Measurements from ENCODE around the gene THOC5.
"Not testable (repeated sequence)": the region's sequence is repeated elsewhere in the genome, so short reads cannot be mapped to it uniquely, and the experiment has no call there.

Gene THOC5

GRCh38 chr22:29510542-29510941 is 43.0 kb downstream of the THOC5 start:
- no peak for DNase-seq (ENCODE audit: low spot score)

DNA sequence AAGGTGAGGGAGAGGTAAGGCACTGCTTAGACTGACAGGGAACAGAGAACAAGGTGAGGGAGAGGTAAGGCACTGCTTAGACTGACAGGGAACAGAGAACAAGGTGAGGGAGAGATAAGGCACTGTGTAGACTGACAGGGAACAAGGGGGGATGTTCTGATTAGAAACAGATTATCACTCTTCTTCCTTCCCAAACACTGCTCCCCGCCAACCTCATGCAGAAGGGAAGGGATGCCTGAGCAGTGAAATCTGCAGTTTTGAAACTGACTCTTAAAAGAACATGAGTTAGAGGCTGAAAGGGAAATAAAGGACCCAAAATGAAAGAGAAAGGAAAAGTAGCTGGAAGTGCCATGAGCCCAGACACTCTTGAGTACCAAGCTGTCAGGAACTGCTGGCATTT is 43.7 kb downstream of the THOC5 start:
- no peak for DNase-seq (ENCODE audit: low spot score)

DNA sequence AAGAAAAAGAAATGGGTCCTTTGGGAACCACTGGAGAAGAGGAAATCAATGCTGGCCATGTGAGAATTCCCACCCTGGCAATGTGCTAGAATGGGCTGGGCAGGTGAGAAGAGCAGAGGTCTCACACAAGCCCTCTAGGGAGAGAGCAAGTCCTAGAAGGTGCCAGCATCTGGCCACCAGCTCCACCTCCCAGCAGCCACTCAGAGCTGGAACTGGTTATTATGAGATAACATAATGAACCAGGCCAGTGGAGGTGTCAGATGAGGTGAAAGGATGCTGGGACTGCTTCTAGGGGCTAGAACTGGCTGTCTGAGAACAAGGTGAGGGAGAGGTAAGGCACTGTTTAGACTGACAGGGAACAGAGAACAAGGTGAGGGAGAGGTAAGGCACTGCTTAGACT is 44.3 kb downstream of the THOC5 start:
- DNase-seq (ENCODE audit: low spot score) = no peak

- DNase-seq (ENCODE audit: low spot score) = no peak
Measured at GRCh38 chr22:29503811-29504372, 49.7 kb downstream of the THOC5 start.

- no peak for DNase-seq (ENCODE audit: low spot score)
Measured at GRCh38 chr22:29499852-29500251, 53.7 kb downstream of the THOC5 start.

DNA sequence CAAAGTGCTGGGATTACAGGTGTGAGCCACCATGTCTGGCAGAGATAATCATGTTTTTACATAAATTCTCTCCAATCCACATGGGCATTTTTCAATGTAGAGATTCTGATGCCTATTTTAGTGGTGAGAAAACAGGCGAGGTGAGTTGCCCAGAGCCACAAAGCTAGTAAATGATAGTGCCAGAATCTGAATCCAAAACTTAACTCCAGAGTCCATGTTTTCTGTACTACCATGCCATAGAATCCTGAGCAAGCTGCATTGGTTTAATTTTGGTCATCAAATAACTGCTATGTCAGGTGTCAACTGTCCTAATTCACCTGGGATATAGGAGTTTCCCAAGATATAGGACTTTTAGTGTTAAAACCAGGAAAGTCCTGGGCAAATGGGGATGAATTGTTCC is 59.9 kb downstream of the THOC5 start:
- no peak for DNase-seq (ENCODE audit: low spot score)

- DNase-seq (ENCODE audit: low spot score) = no peak
Measured at GRCh38 chr22:29491012-29491411, 62.5 kb downstream of the THOC5 start.

DNA sequence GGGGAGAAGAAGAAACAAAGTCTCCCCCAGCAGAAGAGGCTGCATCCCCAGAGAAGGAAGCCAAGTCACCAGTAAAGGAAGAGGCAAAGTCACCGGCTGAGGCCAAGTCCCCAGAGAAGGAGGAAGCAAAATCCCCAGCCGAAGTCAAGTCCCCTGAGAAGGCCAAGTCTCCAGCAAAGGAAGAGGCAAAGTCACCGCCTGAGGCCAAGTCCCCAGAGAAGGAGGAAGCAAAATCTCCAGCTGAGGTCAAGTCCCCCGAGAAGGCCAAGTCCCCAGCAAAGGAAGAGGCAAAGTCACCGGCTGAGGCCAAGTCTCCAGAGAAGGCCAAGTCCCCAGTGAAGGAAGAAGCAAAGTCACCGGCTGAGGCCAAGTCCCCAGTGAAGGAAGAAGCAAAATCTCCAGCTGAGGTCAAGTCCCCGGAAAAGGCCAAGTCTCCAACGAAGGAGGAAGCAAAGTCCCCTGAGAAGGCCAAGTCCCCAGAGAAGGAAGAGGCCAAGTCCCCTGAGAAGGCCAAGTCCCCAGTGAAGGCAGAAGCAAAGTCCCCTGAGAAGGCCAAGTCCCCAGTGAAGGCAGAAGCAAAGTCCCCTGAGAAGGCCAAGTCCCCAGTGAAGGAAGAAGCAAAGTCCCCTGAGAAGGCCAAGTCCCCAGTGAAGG is 64.3 kb downstream of the THOC5 start:
- not testable (repeated sequence) for DNase-seq (ENCODE audit: low spot score)

GRCh38 chr22:29487426-29487986 is 66.1 kb downstream of the THOC5 start:
- no peak for DNase-seq (ENCODE audit: low spot score)

DNA sequence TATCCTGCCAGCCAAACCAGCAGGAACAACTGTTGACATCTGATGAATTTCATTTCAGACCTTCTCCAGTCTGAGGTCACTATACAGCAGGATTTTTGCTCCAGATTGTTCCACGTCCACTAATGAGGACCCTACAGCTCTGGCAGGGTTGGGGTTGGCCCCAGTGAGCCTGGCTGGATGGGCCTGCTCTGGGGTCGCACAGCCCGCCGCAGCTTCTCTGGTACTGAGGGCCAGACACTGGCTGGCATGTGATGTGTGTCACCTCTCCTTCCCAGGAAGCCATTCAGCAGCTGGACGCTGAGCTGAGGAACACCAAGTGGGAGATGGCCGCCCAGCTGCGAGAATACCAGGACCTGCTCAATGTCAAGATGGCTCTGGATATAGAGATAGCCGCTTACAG is 68.1 kb downstream of the THOC5 start:
- DNase-seq (ENCODE audit: low spot score) = no peak

GRCh38 chr22:29484642-29485041 is 68.9 kb downstream of the THOC5 start:
- DNase-seq (ENCODE audit: low spot score) = no peak

DNA sequence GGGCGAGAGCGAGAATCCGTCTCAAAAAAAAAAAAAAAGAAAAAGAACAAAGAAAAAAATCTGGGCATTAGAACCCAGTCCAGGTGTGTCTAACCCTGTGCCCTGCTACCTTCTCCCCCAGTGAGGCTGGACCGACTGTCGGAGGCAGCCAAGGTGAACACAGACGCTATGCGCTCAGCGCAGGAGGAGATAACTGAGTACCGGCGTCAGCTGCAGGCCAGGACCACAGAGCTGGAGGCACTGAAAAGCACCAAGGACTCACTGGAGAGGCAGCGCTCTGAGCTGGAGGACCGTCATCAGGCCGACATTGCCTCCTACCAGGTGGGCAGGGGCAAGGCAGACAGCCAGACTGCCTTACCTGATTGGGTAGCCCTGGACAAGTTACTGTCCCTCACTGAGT is 70.3 kb downstream of the THOC5 start:
- no peak for DNase-seq (ENCODE audit: low spot score)

- no peak for DNase-seq (ENCODE audit: low spot score)
Measured at GRCh38 chr22:29482726-29483125, 70.8 kb downstream of the THOC5 start.

DNA sequence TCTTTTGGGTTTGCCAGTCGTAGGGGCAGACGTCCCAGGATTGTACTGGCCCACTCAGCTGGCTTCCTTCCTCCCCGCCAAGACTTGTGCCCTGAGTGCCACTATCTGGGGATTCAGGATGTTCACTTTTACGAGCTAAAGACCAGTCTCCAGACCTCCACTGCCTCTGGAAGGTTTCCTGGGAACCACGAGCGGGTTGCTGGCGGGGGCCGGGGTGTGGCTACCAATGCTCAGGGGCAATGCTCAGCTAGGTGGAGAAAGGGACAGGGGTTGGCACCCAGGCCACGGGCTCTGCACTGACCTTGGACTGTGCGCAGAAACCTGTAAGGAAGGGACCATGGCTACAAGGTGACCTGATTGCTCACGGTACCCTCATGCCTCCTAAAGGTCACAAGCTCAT is 71.3 kb downstream of the THOC5 start:
- DNase-seq (ENCODE audit: low spot score) = no peak

- DNase-seq (ENCODE audit: low spot score) = no peak
Measured at GRCh38 chr22:29481265-29482000, 72.1 kb downstream of the THOC5 start.

GRCh38 chr22:29480512-29481264 is 72.9 kb downstream of the THOC5 start:
- no peak for DNase-seq (ENCODE audit: low spot score)

- no peak for DNase-seq (ENCODE audit: low spot score)
Measured at GRCh38 chr22:29480262-29480511, 73.4 kb downstream of the THOC5 start.

DNA sequence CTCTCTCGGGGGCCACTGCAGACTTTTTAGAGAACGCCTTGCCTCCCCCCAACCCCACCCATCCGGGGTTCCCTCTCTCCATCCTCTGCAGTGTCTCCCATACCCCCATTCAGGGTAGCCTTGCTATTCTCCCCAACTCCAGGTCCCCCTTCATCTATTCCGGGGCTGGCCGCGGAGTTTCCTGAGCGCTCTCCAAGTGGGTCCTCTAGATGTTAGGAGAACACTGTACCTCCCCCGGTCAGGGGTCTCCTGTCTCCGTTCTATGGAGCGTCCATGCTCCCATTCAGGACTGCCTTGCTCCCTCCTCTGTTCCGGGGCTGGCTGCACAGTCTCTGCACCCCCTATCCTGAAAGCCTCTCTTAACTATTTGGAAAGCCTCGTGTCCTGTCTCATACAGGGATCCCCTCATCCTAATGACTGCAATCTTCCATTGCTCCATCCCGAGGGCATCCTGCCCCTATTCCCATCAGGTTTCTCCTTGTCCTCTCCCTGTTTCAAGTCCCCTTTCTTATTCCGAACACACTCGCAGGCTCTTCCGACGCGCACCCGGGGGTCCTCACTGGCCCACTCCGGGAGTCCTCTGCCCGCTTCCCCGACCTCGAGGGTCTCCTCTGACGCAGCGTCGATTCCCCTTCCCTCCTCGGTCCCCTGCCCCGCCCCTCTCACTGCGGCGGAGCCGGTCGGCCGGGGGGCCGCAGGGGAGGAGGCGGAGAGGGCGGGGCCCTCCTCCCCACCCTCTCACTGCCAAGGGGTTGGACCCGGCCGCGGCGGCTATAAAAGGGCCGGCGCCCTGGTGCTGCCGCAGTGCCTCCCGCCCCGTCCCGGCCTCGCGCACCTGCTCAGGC is 73.9 kb downstream of the THOC5 start, which contains the start of gene NEFH:
Gene NEFH, plus strand, starts transcription at position 802 of the 845 bp plus-strand sequence. CDS start 45 bp downstream, outside the sequence.
- no peak for DNase-seq (ENCODE audit: low spot score)

GRCh38 chr22:29478326-29479276 is 75.0 kb downstream of the THOC5 start:
- DNase-seq (ENCODE audit: low spot score) = peak; percentile 85

- DNase-seq (ENCODE audit: low spot score) = no peak
Measured at GRCh38 chr22:29477723-29478318, 75.7 kb downstream of the THOC5 start.
